ENCODE measurements around the gene FCN3.

GRCh38 chr1:27366113-27366410, 8.6 kb downstream of the FCN3 start:
- TF ChIP-seq POLR2AphosphoS5 (IDR thresholded peaks at IDR 0.05; ENCODE audit: borderline replicate concordance, low read depth, low read length), result no peak
- TF ChIP-seq EZH2 (IDR thresholded peaks at IDR 0.05), result no peak

All from SK-N-MC (cell line).